HEK293 (cell line): Measurements from ENCODE around the gene BLOC1S1.
A peak's percentile ranks its signal among the peaks of the same experiment; 100 is the strongest.

Experiments used
- AEBP2 ChIP-seq: fragments of 450-650 bp; formaldehyde crosslinking; IDR thresholded peaks from 2 replicates; pipeline ENCODE4 v1.5.1; 2016; ENCODE audit warnings: missing biosample characterization, missing genetic modification characterization, borderline replicate concordance
- BCL11B ChIP-seq: fragments of 450-650 bp; formaldehyde crosslinking; IDR thresholded peaks from 2 replicates; pipeline ENCODE4 v1.5.1; 2016; ENCODE audit warnings: low read depth, missing biosample characterization, missing genetic modification characterization
- GLI2 ChIP-seq: fragments of 450-650 bp; formaldehyde crosslinking; IDR thresholded peaks from 2 replicates; pipeline ENCODE4; 2017; ENCODE audit warnings: missing biosample characterization, missing genetic modification characterization, low read depth, borderline replicate concordance
- GLIS1 ChIP-seq: fragments of 450-650 bp; formaldehyde crosslinking; IDR thresholded peaks from 2 replicates; pipeline ENCODE4 v1.5.1; 2016; ENCODE audit warnings: missing biosample characterization, missing genetic modification characterization
- HOXC10 ChIP-seq: sonication (generic); formaldehyde crosslinking; IDR thresholded peaks from 2 replicates; pipeline ENCODE4 v1.8.1; 2023; ENCODE audit warnings: mild to moderate bottlenecking, missing genetic modification reagents
- SCRT1 ChIP-seq: fragments of 450-650 bp; formaldehyde crosslinking; IDR thresholded peaks from 2 replicates; pipeline ENCODE4 v1.5.1; 2016; ENCODE audit warnings: missing biosample characterization, missing genetic modification characterization, borderline replicate concordance
- SP3 ChIP-seq: fragments of 450-650 bp; formaldehyde crosslinking; IDR thresholded peaks from 2 replicates; pipeline ENCODE4 v1.5.1; 2016; ENCODE audit warnings: missing biosample characterization, missing genetic modification characterization
- SP7 ChIP-seq: fragments of 450-650 bp; formaldehyde crosslinking; IDR thresholded peaks from 2 replicates; pipeline ENCODE4 v1.5.1; 2016; ENCODE audit warnings: missing biosample characterization, missing genetic modification characterization
- ZFP37 ChIP-seq: fragments of 450-650 bp; formaldehyde crosslinking; IDR thresholded peaks from 2 replicates; pipeline ENCODE4 v1.5.1; 2016; ENCODE audit warnings: missing biosample characterization, missing genetic modification characterization
- ZNF10 ChIP-seq: fragments of 450-650 bp; formaldehyde crosslinking; IDR thresholded peaks from 2 replicates; pipeline ENCODE4 v1.5.1; 2017; ENCODE audit warnings: missing biosample characterization, missing genetic modification characterization
- ZNF146 ChIP-seq: fragments of 450-650 bp; formaldehyde crosslinking; IDR thresholded peaks from 2 replicates; pipeline ENCODE4 v1.5.1; 2016; ENCODE audit warnings: missing biosample characterization, missing genetic modification characterization
- ZNF16 ChIP-seq: fragments of 450-650 bp; formaldehyde crosslinking; IDR thresholded peaks from 2 replicates; pipeline ENCODE4 v1.5.1; 2016; ENCODE audit warnings: low read depth, missing biosample characterization, missing genetic modification characterization
- ZNF169 ChIP-seq: fragments of 450-650 bp; formaldehyde crosslinking; IDR thresholded peaks from 2 replicates; pipeline ENCODE4 v1.5.1; 2016; ENCODE audit warnings: missing biosample characterization, missing genetic modification characterization
- ZNF174 ChIP-seq: fragments of 450-650 bp; formaldehyde crosslinking; IDR thresholded peaks from 2 replicates; pipeline ENCODE4 v1.5.0; 2017; ENCODE audit warnings: missing biosample characterization, mild to moderate bottlenecking, missing genetic modification characterization
- ZNF19 ChIP-seq: fragments of 450-650 bp; formaldehyde crosslinking; IDR thresholded peaks from 2 replicates; pipeline ENCODE4; 2016; ENCODE audit warnings: missing biosample characterization, missing genetic modification characterization, low read depth
- ZNF24 ChIP-seq: fragments of 450-650 bp; formaldehyde crosslinking; IDR thresholded peaks from 2 replicates; pipeline ENCODE4 v1.5.1; 2016; ENCODE audit warnings: missing biosample characterization, missing genetic modification characterization
- ZNF266 ChIP-seq: fragments of 450-650 bp; formaldehyde crosslinking; IDR thresholded peaks from 2 replicates; pipeline ENCODE4 v1.5.1; 2016; ENCODE audit warnings: missing biosample characterization, missing genetic modification characterization, low read depth
- ZNF37A ChIP-seq: fragments of 450-650 bp; IDR thresholded peaks from 2 replicates; pipeline ENCODE4 v1.5.1; 2018; ENCODE audit warnings: missing biosample characterization, missing genetic modification characterization
- ZNF391 ChIP-seq: fragments of 450-650 bp; formaldehyde crosslinking; IDR thresholded peaks from 2 replicates; pipeline ENCODE4 v1.5.1; 2016; ENCODE audit warnings: low read depth, missing biosample characterization, missing genetic modification characterization, borderline replicate concordance
- ZNF555 ChIP-seq: fragments of 450-650 bp; formaldehyde crosslinking; conservative IDR thresholded peaks from 2 replicates; pipeline ENCODE4 v1.5.1; 2017; ENCODE audit warnings: missing biosample characterization, mild to moderate bottlenecking, missing genetic modification characterization, inconsistent platforms
- ZNF561 ChIP-seq: fragments of 450-650 bp; IDR thresholded peaks from 2 replicates; pipeline ENCODE4 v1.5.1; 2018; ENCODE audit warnings: missing biosample characterization, missing genetic modification characterization, borderline replicate concordance
- ZNF610 ChIP-seq: fragments of 450-650 bp; formaldehyde crosslinking; IDR thresholded peaks from 2 replicates; pipeline ENCODE4 v1.5.1; 2016; ENCODE audit warnings: missing biosample characterization, missing genetic modification characterization, borderline replicate concordance
- ZNF624 ChIP-seq: fragments of 450-650 bp; formaldehyde crosslinking; IDR thresholded peaks from 2 replicates; pipeline ENCODE4 v1.5.1; 2017; ENCODE audit warnings: missing biosample characterization, missing genetic modification characterization
- ZNF639 ChIP-seq: fragments of 450-650 bp; formaldehyde crosslinking; IDR thresholded peaks from 2 replicates; pipeline ENCODE4 v1.5.1; 2016; ENCODE audit warnings: missing biosample characterization, missing genetic modification characterization
- ZNF704 ChIP-seq: fragments of 450-650 bp; formaldehyde crosslinking; IDR thresholded peaks from 2 replicates; pipeline ENCODE4 v1.5.1; 2016; ENCODE audit warnings: missing biosample characterization, missing genetic modification characterization
- ZNF792 ChIP-seq: fragments of 450-650 bp; formaldehyde crosslinking; IDR thresholded peaks from 2 replicates; pipeline ENCODE4 v1.5.1; 2016; ENCODE audit warnings: missing biosample characterization, missing genetic modification characterization
- ZNF837 ChIP-seq: fragments of 450-650 bp; formaldehyde crosslinking; IDR thresholded peaks from 2 replicates; pipeline ENCODE4 v1.5.1; 2016; ENCODE audit warnings: missing biosample characterization, missing genetic modification characterization
- ZSCAN4 ChIP-seq: fragments of 450-650 bp; formaldehyde crosslinking; IDR thresholded peaks from 2 replicates; pipeline ENCODE4 v1.5.1; 2017; ENCODE audit warnings: missing biosample characterization, missing genetic modification characterization
- TF ChIP-seq, protein P1 (sequence below): fragments of 450-650 bp; formaldehyde crosslinking; IDR thresholded peaks from 2 replicates; pipeline ENCODE4 v1.5.0; 2017; ENCODE audit warnings: missing biosample characterization, missing genetic modification characterization, borderline replicate concordance
- TF ChIP-seq, protein P2 (sequence below): fragments of 450-650 bp; formaldehyde crosslinking; IDR thresholded peaks from 2 replicates; pipeline ENCODE4 v1.5.1; 2016; ENCODE audit warnings: missing biosample characterization, missing genetic modification characterization, low read depth

The BLOC1S1 gene

GRCh38 chr12:55738123-55739024, 22.5 kb downstream of the BLOC1S1 start (continued):
- TF ChIP-seq ZSCAN4 (no peak), SCRT1 (no peak), ZNF19 (tag by site-specific recombination) (no peak), GLI2 (tag by site-specific recombination) (no peak), ZNF169 (no peak), ZNF10 (no peak), AEBP2 (tag by site-specific recombination) (no peak), ZNF610 (no peak), ZNF146 (tag by site-specific recombination) (no peak), HOXC10 (CRISPR knock-in tag) (no peak), SP7 (tag by site-specific recombination) (no peak), ZNF174 (tag by site-specific recombination) (no peak), BCL11B (tag by site-specific recombination) (no peak), ZNF16 (no peak), ZNF391 (tag by site-specific recombination) (no peak; the same call in 1 of the 2 replicates), ZNF792 (tag by site-specific recombination) (no peak), ZNF561 (tag by site-specific recombination) (no peak), SP3 (tag by site-specific recombination) (peak; percentile 62), ZNF37A (no peak), ZNF837 (no peak), ZNF639 (no peak), ZNF624 (no peak), ZFP37 (tag by site-specific recombination) (no peak), ZNF704 (tag by site-specific recombination) (no peak), GLIS1 (tag by site-specific recombination) (peak; percentile 4; the same call in 1 of the 2 replicates), ZNF555 (no peak), ZNF24 (no peak; the same call in 1 of the 2 replicates), ZNF266 (no peak)
- TF ChIP-seq, protein P1, sequence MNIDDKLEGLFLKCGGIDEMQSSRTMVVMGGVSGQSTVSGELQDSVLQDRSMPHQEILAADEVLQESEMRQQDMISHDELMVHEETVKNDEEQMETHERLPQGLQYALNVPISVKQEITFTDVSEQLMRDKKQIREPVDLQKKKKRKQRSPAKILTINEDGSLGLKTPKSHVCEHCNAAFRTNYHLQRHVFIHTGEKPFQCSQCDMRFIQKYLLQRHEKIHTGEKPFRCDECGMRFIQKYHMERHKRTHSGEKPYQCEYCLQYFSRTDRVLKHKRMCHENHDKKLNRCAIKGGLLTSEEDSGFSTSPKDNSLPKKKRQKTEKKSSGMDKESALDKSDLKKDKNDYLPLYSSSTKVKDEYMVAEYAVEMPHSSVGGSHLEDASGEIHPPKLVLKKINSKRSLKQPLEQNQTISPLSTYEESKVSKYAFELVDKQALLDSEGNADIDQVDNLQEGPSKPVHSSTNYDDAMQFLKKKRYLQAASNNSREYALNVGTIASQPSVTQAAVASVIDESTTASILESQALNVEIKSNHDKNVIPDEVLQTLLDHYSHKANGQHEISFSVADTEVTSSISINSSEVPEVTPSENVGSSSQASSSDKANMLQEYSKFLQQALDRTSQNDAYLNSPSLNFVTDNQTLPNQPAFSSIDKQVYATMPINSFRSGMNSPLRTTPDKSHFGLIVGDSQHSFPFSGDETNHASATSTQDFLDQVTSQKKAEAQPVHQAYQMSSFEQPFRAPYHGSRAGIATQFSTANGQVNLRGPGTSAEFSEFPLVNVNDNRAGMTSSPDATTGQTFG (tag by site-specific recombination) = no peak
- TF ChIP-seq, protein P2, sequence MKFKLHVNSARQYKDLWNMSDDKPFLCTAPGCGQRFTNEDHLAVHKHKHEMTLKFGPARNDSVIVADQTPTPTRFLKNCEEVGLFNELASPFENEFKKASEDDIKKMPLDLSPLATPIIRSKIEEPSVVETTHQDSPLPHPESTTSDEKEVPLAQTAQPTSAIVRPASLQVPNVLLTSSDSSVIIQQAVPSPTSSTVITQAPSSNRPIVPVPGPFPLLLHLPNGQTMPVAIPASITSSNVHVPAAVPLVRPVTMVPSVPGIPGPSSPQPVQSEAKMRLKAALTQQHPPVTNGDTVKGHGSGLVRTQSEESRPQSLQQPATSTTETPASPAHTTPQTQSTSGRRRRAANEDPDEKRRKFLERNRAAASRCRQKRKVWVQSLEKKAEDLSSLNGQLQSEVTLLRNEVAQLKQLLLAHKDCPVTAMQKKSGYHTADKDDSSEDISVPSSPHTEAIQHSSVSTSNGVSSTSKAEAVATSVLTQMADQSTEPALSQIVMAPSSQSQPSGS (tag by site-specific recombination) = no peak
